Measurements from ENCODE around the gene NRG3.

The NRG3 gene

DNA sequence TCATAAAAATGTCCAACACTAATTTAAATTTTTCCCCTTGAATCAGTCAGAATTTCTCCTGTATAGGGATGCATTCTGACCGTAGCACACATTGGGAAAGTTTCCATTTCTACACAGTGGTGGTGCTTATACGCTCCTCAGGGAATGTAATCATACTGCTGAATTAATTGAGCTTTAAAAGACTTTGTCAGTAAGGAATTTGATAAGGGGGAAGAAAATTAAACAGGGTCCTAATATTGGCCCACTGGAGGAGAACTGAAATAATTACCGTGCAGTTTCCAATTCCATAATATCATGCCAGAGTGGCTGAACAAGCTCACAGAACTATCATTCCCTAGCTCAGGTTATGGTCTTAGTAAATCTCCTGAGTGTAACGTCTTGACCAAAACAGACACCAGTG, 1041.9 kb downstream of the NRG3 start:
- TF ChIP-seq YY2 (tag by site-specific recombination; IDR thresholded peaks at IDR 0.05) = no peak
- TF ChIP-seq ZNF621 (tag by site-specific recombination; IDR thresholded peaks at IDR 0.05) = no peak
- TF ChIP-seq KLF16 (tag by site-specific recombination; IDR thresholded peaks at IDR 0.05) = no peak
- TF ChIP-seq ZNF792 (tag by site-specific recombination; IDR thresholded peaks at IDR 0.05) = no peak
- no peak for TF ChIP-seq ZNF169 (tag by site-specific recombination; IDR thresholded peaks at IDR 0.05)
- no peak for TF ChIP-seq ZNF175 (tag by site-specific recombination; IDR thresholded peaks at IDR 0.05)
- no peak for TF ChIP-seq FEZF1 (tag by site-specific recombination; IDR thresholded peaks at IDR 0.05)
- TF ChIP-seq, protein P1, sequence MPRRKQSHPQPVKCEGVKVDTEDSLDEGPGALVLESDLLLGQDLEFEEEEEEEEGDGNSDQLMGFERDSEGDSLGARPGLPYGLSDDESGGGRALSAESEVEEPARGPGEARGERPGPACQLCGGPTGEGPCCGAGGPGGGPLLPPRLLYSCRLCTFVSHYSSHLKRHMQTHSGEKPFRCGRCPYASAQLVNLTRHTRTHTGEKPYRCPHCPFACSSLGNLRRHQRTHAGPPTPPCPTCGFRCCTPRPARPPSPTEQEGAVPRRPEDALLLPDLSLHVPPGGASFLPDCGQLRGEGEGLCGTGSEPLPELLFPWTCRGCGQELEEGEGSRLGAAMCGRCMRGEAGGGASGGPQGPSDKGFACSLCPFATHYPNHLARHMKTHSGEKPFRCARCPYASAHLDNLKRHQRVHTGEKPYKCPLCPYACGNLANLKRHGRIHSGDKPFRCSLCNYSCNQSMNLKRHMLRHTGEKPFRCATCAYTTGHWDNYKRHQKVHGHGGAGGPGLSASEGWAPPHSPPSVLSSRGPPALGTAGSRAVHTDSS (tag by site-specific recombination; IDR thresholded peaks at IDR 0.05) = no peak
- TF ChIP-seq ZNF529 (tag by site-specific recombination; IDR thresholded peaks at IDR 0.05; ENCODE audit: insufficient replicate concordance) = no peak
- TF ChIP-seq, protein P2, sequence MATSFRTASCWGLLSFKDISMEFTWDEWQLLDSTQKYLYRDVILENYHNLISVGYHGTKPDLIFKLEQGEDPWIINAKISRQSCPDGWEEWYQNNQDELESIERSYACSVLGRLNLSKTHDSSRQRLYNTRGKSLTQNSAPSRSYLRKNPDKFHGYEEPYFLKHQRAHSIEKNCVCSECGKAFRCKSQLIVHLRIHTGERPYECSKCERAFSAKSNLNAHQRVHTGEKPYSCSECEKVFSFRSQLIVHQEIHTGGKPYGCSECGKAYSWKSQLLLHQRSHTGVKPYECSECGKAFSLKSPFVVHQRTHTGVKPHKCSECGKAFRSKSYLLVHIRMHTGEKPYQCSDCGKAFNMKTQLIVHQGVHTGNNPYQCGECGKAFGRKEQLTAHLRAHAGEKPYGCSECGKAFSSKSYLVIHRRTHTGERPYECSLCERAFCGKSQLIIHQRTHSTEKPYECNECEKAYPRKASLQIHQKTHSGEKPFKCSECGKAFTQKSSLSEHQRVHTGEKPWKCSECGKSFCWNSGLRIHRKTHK (tag by site-specific recombination; IDR thresholded peaks at IDR 0.05) = no peak
- TF ChIP-seq ZNF350 (tag by site-specific recombination; IDR thresholded peaks at IDR 0.05) = no peak
- no peaks in the 10 kb centered on the region for H3K36me3 ChIP-seq (ENCODE audit: control insufficient read depth in 2 of 2, insufficient read depth in 1 of 2, low read length in 2 of 2)
- no peaks in the 10 kb centered on the region for H3K9me3 ChIP-seq (ENCODE audit: control insufficient read depth, insufficient read depth, low read depth, low read length)
- POLR2A ChIA-PET = no interaction called here
- CTCF ChIA-PET = no interaction called here
- no peak overlapping the region for H3K4me3 ChIP-seq (ENCODE audit: low read depth, low read length)
- no peak overlapping the region for H3K27ac ChIP-seq (ENCODE audit: extremely low read depth, low read depth, low read length)
- H3K4me1 ChIP-seq (ENCODE audit: control insufficient read depth, insufficient read depth, low read length) = no peaks in the 10 kb centered on the region

DNA sequence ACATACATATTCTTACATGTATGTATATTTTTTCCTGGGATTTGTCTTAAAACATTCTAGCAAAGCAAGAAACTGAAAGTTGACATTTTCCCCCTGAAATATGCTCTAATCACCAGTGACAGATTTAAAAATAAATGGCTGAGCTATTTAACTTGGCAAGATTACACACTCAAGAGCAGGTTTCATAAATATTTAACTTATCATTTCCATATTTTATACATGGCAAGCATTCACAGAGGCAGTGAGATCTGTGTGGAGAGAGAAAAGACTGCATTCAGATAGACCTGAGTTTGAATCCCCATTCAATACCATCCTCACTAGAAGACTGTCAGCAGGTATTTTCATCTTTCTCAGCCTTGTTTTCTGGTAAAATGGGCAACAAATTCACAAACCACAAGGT, 1043.0 kb downstream of the NRG3 start:
- ChIA-PET POLR2A (no interaction called here), CTCF (no interaction called here)
- H3K27ac ChIP-seq (ENCODE audit: extremely low read depth, low read depth, low read length) = no peak overlapping the region
- no peak overlapping the region for H3K4me3 ChIP-seq (ENCODE audit: low read depth, low read length)
- no peaks in the 10 kb centered on the region for H3K36me3 ChIP-seq (ENCODE audit: control insufficient read depth in 2 of 2, insufficient read depth in 1 of 2, low read length in 2 of 2)
- H3K9me3 ChIP-seq (ENCODE audit: control insufficient read depth, insufficient read depth, low read depth, low read length) = no peaks in the 10 kb centered on the region
- no peaks in the 10 kb centered on the region for H3K4me1 ChIP-seq (ENCODE audit: control insufficient read depth, insufficient read depth, low read length)
- no peak for TF ChIP-seq ZFP69B (tag by site-specific recombination; IDR thresholded peaks at IDR 0.05)
- no peak for TF ChIP-seq ZNF596 (tag by site-specific recombination; IDR thresholded peaks at IDR 0.05)
- TF ChIP-seq ZNF677 (tag by site-specific recombination; IDR thresholded peaks at IDR 0.05) = no peak
- TF ChIP-seq ZNF121 (tag by site-specific recombination; IDR thresholded peaks at IDR 0.05) = no peak
- no peak for TF ChIP-seq ZNF473 (tag by site-specific recombination; IDR thresholded peaks at IDR 0.05)
- TF ChIP-seq SP3 (tag by site-specific recombination; IDR thresholded peaks at IDR 0.05) = no peak

DNA sequence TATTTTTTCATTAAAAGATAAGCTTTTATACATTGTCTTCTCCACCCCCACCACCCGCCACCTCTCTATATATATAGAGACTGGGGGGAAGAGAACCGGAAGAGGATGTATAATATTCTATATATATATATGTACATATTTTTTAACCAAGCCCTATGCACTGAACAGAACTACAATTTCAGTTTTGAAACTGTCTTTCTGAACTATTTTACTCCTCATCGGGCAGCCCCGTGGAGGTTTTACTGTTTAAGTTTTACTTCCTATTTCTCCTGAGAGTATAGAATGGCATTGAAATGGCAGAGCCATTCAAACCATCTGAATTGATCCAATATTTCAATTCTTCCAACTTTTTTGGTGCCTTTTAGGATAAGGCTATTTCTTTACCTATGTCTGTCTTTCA, 1047.1 kb downstream of the NRG3 start:
- H3K4me3 ChIP-seq (ENCODE audit: low read depth, low read length) = no peak overlapping the region
- H3K27ac ChIP-seq (ENCODE audit: extremely low read depth, low read depth, low read length) = no peak overlapping the region
- no peaks in the 10 kb centered on the region for H3K4me1 ChIP-seq (ENCODE audit: control insufficient read depth, insufficient read depth, low read length)
- H3K36me3 ChIP-seq (ENCODE audit: control insufficient read depth in 2 of 2, insufficient read depth in 1 of 2, low read length in 2 of 2) = no peaks in the 10 kb centered on the region
- H3K9me3 ChIP-seq (ENCODE audit: control insufficient read depth, insufficient read depth, low read depth, low read length) = no peaks in the 10 kb centered on the region
- CTCF ChIA-PET = interaction anchor here (0.5 kb wide), 1 partner anchor 585 kb away, joined by 3 read pairs; no protein-coding TSS in a partner anchor
- POLR2A ChIA-PET = no interaction called here
- TF ChIP-seq, protein P3, sequence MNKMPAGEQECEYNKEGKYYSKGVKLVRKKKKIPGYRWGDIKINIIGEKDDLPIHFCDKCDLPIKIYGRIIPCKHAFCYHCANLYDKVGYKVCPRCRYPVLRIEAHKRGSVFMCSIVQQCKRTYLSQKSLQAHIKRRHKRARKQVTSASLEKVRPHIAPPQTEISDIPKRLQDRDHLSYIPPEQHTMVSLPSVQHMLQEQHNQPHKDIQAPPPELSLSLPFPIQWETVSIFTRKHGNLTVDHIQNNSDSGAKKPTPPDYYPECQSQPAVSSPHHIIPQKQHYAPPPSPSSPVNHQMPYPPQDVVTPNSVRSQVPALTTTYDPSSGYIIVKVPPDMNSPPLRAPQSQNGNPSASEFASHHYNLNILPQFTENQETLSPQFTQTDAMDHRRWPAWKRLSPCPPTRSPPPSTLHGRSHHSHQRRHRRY (tag by site-specific recombination; IDR thresholded peaks at IDR 0.05) = no peak
- TF ChIP-seq, protein P4, sequence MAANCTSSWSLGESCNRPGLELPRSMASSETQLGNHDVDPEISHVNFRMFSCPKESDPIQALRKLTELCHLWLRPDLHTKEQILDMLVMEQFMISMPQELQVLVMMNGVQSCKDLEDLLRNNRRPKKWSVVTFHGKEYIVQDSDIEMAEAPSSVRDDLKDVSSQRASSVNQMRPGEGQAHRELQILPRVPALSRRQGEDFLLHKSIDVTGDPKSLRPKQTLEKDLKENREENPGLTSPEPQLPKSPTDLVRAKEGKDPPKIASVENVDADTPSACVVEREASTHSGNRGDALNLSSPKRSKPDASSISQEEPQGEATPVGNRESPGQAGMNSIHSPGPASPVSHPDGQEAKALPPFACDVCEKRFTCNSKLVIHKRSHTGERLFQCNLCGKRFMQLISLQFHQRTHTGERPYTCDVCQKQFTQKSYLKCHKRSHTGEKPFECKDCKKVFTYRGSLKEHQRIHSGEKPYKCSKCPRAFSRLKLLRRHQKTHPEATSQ (tag by site-specific recombination; IDR thresholded peaks at IDR 0.05) = no peak
- no peak for TF ChIP-seq ZNF654 (tag by site-specific recombination; IDR thresholded peaks at IDR 0.05; ENCODE audit: low read depth)
- TF ChIP-seq, protein P5, sequence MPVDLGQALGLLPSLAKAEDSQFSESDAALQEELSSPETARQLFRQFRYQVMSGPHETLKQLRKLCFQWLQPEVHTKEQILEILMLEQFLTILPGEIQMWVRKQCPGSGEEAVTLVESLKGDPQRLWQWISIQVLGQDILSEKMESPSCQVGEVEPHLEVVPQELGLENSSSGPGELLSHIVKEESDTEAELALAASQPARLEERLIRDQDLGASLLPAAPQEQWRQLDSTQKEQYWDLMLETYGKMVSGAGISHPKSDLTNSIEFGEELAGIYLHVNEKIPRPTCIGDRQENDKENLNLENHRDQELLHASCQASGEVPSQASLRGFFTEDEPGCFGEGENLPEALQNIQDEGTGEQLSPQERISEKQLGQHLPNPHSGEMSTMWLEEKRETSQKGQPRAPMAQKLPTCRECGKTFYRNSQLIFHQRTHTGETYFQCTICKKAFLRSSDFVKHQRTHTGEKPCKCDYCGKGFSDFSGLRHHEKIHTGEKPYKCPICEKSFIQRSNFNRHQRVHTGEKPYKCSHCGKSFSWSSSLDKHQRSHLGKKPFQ (tag by site-specific recombination; IDR thresholded peaks at IDR 0.05) = no peak
- no peak for TF ChIP-seq GLI2 (tag by site-specific recombination; IDR thresholded peaks at IDR 0.05; ENCODE audit: borderline replicate concordance, low read depth)
- TF ChIP-seq ZSCAN30 (tag by site-specific recombination; IDR thresholded peaks at IDR 0.05) = no peak
- TF ChIP-seq YY2 (tag by site-specific recombination; IDR thresholded peaks at IDR 0.05) = no peak
- TF ChIP-seq ZBTB20 (tag by site-specific recombination; IDR thresholded peaks at IDR 0.05) = no peak
- no peak for TF ChIP-seq ZNF555 (tag by site-specific recombination; conservative IDR thresholded peaks at IDR 0.05)
- TF ChIP-seq PRDM1 (tag by site-specific recombination; IDR thresholded peaks at IDR 0.05) = no peak

Data from HEK293 (cell line).